Measurements from ENCODE around the gene PLCG1.

GRCh38 chr20:41166201-41167117, 29.1 kb downstream of the PLCG1 start:
- TF ChIP-seq POLR2A (IDR thresholded peaks at IDR 0.05) (no peak), EP300 (IDR thresholded peaks at IDR 0.05; ENCODE audit: low read depth) (no peak), CTCF (IDR thresholded peaks at IDR 0.05) (no peak), POLR2AphosphoS5 (IDR thresholded peaks at IDR 0.05) (no peak)

Measured in transverse colon (tissue), 4 donors.